ENCODE measurements around the gene GPR61. TPM values are rescaled to one million over a fixed set of nuclear protein-coding genes. Genes with fewer than 3 reads are reported as not detected.

Gene GPR61
- total RNA-seq, 1 donor from 2014 or later: not detected

DNA sequence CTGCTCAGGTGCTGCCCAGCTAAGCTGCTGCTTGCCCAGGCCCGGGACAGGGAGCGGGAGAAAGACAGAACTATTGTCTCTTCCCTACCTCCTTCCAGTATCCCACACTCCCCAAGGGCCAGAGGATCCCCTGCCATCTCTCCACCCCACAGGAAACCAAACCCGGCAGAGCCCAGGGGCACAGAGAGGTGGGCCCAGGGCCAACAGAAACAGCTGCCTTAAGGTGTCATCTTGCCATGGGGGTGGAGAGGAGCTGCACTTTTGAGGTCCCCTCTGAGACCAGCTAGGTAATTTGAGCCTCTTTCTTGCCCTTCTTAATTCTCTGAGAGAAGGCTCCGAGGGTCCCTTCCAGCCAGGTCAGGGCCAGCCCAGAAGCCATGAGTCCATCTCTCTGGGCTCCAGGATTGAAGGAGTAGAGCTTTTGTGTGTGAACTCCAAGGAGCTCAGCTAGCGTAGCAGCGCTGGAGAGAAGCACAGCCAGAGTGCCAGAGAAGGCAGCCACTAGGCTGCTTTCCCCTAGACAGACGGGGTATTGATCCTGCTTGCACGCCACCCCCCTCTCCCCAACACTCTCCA is 9.7 kb upstream of the GPR61 start:
- Mint-ChIP-seq H3K4me3 (no peak overlapping the region), H3K36me3 (ENCODE audit: low read depth) (no peaks in the 10 kb centered on the region), H3K27me3 (ENCODE audit: low read depth) (peaks cover 10% of the 10 kb centered on the region), H3K4me1 (peaks cover 28% of the 10 kb centered on the region), H3K27ac (ENCODE audit: unreplicated experiment) (peak overlapping the region; percentile 43), H3K9me3 (no peaks in the 10 kb centered on the region)
- TF ChIP-seq, protein P1, sequence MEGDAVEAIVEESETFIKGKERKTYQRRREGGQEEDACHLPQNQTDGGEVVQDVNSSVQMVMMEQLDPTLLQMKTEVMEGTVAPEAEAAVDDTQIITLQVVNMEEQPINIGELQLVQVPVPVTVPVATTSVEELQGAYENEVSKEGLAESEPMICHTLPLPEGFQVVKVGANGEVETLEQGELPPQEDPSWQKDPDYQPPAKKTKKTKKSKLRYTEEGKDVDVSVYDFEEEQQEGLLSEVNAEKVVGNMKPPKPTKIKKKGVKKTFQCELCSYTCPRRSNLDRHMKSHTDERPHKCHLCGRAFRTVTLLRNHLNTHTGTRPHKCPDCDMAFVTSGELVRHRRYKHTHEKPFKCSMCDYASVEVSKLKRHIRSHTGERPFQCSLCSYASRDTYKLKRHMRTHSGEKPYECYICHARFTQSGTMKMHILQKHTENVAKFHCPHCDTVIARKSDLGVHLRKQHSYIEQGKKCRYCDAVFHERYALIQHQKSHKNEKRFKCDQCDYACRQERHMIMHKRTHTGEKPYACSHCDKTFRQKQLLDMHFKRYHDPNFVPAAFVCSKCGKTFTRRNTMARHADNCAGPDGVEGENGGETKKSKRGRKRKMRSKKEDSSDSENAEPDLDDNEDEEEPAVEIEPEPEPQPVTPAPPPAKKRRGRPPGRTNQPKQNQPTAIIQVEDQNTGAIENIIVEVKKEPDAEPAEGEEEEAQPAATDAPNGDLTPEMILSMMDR (conservative IDR thresholded peaks at IDR 0.05): no peak
- DNase-seq (ENCODE audit: low read depth, low spot score): no peak

DNA sequence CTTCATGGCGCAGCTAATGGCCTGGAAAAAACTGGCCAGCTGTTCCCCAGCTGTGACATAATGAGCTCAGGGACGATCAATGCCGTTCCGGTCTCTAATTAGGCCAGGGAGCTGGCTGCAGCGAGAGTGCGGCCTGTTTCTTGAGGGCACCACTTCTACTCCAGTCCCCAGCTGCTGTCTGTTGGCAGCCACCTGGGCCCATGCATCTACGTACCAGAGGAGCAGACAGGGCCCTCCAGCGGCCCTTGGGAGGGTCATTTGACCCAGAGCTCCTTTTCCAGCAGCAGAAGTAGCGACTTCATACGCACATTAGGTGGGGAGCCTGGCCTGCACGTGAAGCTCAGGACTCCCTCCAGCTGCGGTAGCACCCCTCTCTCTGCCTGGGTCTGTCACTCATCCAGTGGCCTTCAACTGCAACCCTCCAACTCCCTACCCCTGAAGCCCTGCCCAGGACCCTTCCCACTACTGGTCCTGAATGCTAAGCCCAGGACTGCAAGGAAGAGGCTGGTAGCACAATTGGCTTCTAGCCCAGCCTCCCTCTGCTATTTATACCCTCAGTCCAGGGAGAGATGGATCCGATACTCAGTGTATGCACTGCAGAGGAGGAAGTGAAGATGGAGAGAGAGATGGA is 9.1 kb upstream of the GPR61 start:
- no peak overlapping the region for H3K27ac Mint-ChIP-seq (ENCODE audit: unreplicated experiment)

DNA sequence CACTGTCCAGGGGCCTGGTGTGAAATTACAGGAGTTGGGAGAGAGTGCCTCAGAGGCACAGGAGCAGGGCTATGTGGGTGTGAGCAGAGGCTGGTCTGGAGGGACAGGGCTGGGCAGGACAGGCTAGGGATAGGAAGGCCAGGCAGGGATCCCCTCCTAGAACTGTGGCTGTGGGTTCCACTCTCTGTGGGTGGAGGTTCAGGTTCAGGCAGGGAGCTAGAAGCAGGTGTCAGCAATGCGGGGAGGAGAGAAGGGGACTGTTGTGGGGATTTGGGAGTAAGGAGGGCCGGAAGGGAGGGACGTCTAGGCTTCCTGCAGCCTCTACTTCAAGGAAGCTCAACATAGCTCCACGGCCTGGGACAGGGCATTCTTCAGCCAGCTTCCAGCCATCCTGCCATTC is 8.3 kb upstream of the GPR61 start:
- no peaks in the 10 kb centered on the region for H3K36me3 Mint-ChIP-seq (ENCODE audit: low read depth)
- H3K27ac Mint-ChIP-seq (ENCODE audit: unreplicated experiment): peak overlapping the region; percentile 21
- no peak overlapping the region for H3K4me3 Mint-ChIP-seq
- no peak for DNase-seq (ENCODE audit: low read depth, low spot score)
- H3K27me3 Mint-ChIP-seq (ENCODE audit: low read depth): peaks cover 3% of the 10 kb centered on the region
- H3K4me1 Mint-ChIP-seq: peaks cover 28% of the 10 kb centered on the region
- TF ChIP-seq, protein P1 (conservative IDR thresholded peaks at IDR 0.05): no peak
- H3K9me3 Mint-ChIP-seq: no peaks in the 10 kb centered on the region

More for the DNA sequence above, 9.1 kb upstream of the GPR61 start:
- TF ChIP-seq, protein P1 (conservative IDR thresholded peaks at IDR 0.05): no peak
- Mint-ChIP-seq H3K36me3 (ENCODE audit: low read depth) (no peaks in the 10 kb centered on the region), H3K27me3 (ENCODE audit: low read depth) (peaks cover 10% of the 10 kb centered on the region), H3K4me1 (peaks cover 28% of the 10 kb centered on the region), H3K9me3 (no peaks in the 10 kb centered on the region), H3K4me3 (no peak overlapping the region)
- no peak for DNase-seq (ENCODE audit: low read depth, low spot score)

DNA sequence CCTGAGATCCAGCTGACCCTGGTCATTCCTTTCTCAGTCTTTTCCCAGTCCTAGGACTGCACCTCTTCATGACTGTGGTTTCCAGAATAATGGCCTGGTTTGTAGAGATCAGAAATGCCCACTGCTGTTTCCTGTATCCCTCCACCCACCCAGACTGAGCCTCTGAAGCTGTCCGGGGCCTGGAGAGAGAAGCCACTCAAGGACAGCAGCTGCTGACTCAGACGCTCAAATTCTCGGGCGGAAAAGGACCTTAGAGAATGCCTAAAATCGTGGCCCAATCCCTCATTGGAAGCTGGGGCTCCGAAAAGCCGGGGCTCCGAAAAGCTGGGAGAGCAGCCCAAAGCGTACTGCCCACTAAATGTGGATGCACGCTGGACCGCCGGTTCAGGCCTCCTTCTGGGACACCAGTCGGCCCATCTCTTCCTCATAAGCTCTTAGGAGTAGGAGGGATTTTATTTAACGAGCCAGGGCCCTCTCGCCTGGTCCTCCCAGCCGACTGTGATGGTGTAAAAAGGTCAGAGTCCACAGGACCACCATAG is 7.8 kb upstream of the GPR61 start:
- H3K9me3 Mint-ChIP-seq: no peaks in the 10 kb centered on the region
- peaks cover 28% of the 10 kb centered on the region for H3K4me1 Mint-ChIP-seq
- no peaks in the 10 kb centered on the region for H3K36me3 Mint-ChIP-seq (ENCODE audit: low read depth)
- DNase-seq (ENCODE audit: low read depth, low spot score): no peak
- TF ChIP-seq, protein P1 (conservative IDR thresholded peaks at IDR 0.05): no peak
- H3K4me3 Mint-ChIP-seq: no peak overlapping the region
- peaks cover 2% of the 10 kb centered on the region for H3K27me3 Mint-ChIP-seq (ENCODE audit: low read depth)
- H3K27ac Mint-ChIP-seq (ENCODE audit: unreplicated experiment): peak overlapping the region; percentile 93

DNA sequence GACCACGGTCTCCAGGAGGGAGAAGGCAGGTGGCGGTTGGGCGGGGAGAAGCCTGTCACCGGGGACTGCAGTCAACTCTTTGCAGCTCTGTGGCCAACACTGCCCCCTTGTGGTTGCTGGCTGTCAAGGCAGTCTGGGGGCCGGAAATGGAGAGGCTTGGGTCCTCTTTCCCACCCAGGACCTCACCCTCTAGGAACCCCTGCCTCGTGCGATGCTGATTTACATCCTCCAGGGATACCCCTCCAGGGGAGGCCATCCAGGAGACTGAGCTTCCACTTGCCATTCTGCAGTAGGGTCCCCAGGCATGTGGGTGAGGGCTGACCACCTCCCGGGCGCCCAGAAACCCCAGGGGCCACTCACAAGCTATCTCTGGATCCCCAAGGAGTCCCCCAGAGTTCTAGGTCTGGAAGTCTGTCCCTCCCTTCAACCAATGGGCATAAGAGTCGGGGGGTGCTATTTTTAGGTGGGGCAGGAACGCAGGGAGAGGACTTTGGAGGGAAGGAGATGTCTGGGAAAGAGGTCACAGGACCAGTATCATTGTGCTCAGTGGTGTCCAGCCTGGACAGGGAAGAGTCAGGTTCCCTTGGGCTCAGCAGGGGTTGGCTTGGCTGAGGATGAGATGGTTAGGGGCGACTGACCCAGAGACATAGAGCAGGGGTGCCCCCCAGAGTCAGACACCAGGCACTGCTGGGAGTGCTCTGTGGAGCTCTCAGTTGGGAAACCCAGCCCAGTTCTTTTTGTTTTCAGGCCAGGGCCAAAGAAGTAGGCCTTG is 7.1 kb upstream of the GPR61 start:
- TF ChIP-seq, protein P1 (conservative IDR thresholded peaks at IDR 0.05): peak; percentile 91
- Mint-ChIP-seq H3K4me1 (peaks cover 28% of the 10 kb centered on the region), H3K27ac (ENCODE audit: unreplicated experiment) (peak overlapping the region; percentile 96), H3K27me3 (ENCODE audit: low read depth) (no peaks in the 10 kb centered on the region), H3K9me3 (no peaks in the 10 kb centered on the region), H3K36me3 (ENCODE audit: low read depth) (no peaks in the 10 kb centered on the region), H3K4me3 (no peak overlapping the region)
- peak; percentile 98 for DNase-seq (ENCODE audit: low read depth, low spot score)
